Esophagus squamous epithelium (tissue), 5 donors: ENCODE data around the gene OTOG. TPM values are rescaled to one million over a fixed set of nuclear protein-coding genes. Genes with fewer than 3 reads are reported as not detected.

Experiments
- DNase-seq: peaks from one replicate; lab custom pipeline; 2025; lab: John Stamatoyannopoulos, UW
- H3K27ac ChIP-seq, 4 donors: fragments of 200-600 bp; sonication (generic); one replicate each; pipeline ENCODE4 v1.5.1; 2016 to 2019; ENCODE audit warnings: mild to moderate bottlenecking in 1 of 4
- H3K27me3 ChIP-seq, 4 donors: fragments of 200-600 bp; sonication (generic); 1 replicate in 3 of 4; 2 replicates in 1 of 4; pipeline versions ENCODE4 v1.5.1 to v1.6.0; 2017 to 2021; ENCODE audit warnings: antibody characterized with exemption in 1 of 4
- H3K36me3 ChIP-seq, 3 donors: fragments of 200-600 bp; sonication (generic); one replicate each; pipeline ENCODE4 v1.5.1; 2016 to 2019
- H3K4me1 ChIP-seq, 3 donors: fragments of 200-600 bp; sonication (generic); one replicate each; pipeline ENCODE4 v1.5.1; 2017 to 2019
- H3K4me3 ChIP-seq, 4 donors: fragments of 200-600 bp; sonication (generic); 1 replicate in 3 of 4; 2 replicates in 1 of 4; pipeline ENCODE4 v1.5.1; 2016 to 2019; ENCODE audit warnings: mild to moderate bottlenecking in 2 of 4, moderate library complexity in 1 of 4
- H3K9me3 ChIP-seq, 3 donors: fragments of 200-600 bp; sonication (generic); one replicate each; pipeline ENCODE4 v1.5.1; 2016 to 2019
- POLR2A ChIP-seq, 4 donors: fragments of 450-650 bp; IDR thresholded peaks; one replicate each; pipeline ENCODE4 v1.6.1; 2017; ENCODE audit warnings: antibody characterized with exemption in 4 of 4, mild to moderate bottlenecking in 4 of 4, moderate library complexity in 3 of 4
- WGBS, 2 donors: methylation state at CpG; one replicate each; pipeline ENCODE4 v1.1.5; 2018; 5-methylcytosine and 5-hydroxymethylcytosine counted together
- intact Hi-C: fragments of 100-400 bp; cut with DNase I; formaldehyde crosslinking; loops from one replicate; pipeline ENCODE4 v1.15.0; 2022
- total RNA-seq, 4 donors: library from RNA; depleted of rRNA; stranded (reverse); fragments of >200 nt; gene quantifications; one replicate each; pipeline ENCODE4 v1.1.0, GENCODE V29; 2016
- TF ChIP-seq, protein P1 (sequence below), 6 experiments: fragments of 450-650 bp in 4 of 6; fragments of 200-600 bp in 2 of 6; sonication (generic) in 2 of 6; IDR thresholded peaks; one replicate each; pipeline ENCODE4 v1.5.1; 2016 to 2019; ENCODE audit warnings: antibody characterized with exemption in 6 of 6, mild to moderate bottlenecking in 4 of 6, moderate library complexity in 4 of 6
- donor health status: DM: yes; HTN: yes; CAD: no.

OTOG gene
- total RNA-seq, 4 donors from 2014 or later: not detected

DNA sequence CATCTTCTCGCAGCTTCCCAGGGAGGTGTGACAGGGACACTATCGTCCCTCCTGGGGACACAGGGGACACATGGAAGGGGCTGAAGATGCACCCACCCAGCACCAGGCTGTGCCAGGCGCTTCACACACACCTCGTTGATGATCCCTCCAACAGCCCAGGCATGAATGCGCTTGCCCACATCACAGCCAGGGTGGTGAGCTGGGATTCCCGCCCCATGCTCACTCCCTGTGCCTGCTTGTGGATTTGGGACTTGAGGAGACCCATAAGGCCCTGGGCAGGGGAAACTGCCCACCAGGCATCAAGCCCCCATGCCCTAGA, 57.8 kb downstream of the OTOG start:
- H3K4me1 ChIP-seq: no peaks in the 10 kb centered on the region
- H3K27ac ChIP-seq: no peak overlapping the region
- no peak overlapping the region for H3K4me3 ChIP-seq
- H3K27me3 ChIP-seq: peaks cover 0 to 24% (median 0%) of the 10 kb centered on the region in 4 donors
- intact Hi-C loops: loop anchor here (10.0 kb wide), 1 partner anchor 120 kb away; no protein-coding TSS in a partner anchor
- TF ChIP-seq POLR2A (IDR thresholded peaks at IDR 0.05): no peak
- TF ChIP-seq, protein P1, sequence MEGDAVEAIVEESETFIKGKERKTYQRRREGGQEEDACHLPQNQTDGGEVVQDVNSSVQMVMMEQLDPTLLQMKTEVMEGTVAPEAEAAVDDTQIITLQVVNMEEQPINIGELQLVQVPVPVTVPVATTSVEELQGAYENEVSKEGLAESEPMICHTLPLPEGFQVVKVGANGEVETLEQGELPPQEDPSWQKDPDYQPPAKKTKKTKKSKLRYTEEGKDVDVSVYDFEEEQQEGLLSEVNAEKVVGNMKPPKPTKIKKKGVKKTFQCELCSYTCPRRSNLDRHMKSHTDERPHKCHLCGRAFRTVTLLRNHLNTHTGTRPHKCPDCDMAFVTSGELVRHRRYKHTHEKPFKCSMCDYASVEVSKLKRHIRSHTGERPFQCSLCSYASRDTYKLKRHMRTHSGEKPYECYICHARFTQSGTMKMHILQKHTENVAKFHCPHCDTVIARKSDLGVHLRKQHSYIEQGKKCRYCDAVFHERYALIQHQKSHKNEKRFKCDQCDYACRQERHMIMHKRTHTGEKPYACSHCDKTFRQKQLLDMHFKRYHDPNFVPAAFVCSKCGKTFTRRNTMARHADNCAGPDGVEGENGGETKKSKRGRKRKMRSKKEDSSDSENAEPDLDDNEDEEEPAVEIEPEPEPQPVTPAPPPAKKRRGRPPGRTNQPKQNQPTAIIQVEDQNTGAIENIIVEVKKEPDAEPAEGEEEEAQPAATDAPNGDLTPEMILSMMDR (IDR thresholded peaks at IDR 0.05): no peak
- WGBS, 2 donors: 64 to 68% methylated on average over 4 to 5 of the region's 6 CpGs
- no peak for DNase-seq
- H3K36me3 ChIP-seq: no peaks in the 10 kb centered on the region
- H3K9me3 ChIP-seq: no peaks in the 10 kb centered on the region

DNA sequence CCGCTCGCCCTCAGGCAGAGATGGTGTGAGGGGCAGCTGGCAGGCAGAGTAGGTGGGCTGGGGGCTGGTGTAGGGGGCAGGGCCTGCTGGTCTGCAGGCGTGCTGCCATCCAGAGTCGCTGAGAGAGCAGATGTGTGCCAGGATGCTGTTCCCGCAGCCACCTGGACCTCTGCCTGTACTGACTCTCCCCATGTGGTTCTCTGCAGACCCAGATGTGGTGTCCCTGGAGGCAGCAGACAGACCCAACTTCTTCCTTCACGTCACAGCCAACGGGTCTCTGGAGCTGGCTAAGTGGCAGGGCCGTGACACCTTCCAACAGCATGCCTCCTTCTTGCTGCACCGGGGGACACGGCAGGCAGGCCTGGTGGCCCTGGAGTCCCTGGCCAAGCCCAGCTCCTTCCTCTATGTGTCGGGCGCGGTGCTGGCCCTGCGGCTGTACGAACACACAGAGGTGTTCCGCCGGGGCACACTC, 58.6 kb downstream of the OTOG start:
- H3K27ac ChIP-seq: no peak overlapping the region
- H3K9me3 ChIP-seq: no peaks in the 10 kb centered on the region
- no peak for DNase-seq
- no peak overlapping the region for H3K4me3 ChIP-seq
- 72 to 80% methylated on average over 6 to 12 of the region's 17 CpGs for WGBS, 2 donors
- intact Hi-C loops: loop anchor here (10.0 kb wide), 1 partner anchor 119 kb away; no protein-coding TSS in a partner anchor
- no peaks in the 10 kb centered on the region for H3K36me3 ChIP-seq
- no peak for TF ChIP-seq POLR2A (IDR thresholded peaks at IDR 0.05)
- TF ChIP-seq, protein P1 (IDR thresholded peaks at IDR 0.05): no peak
- H3K27me3 ChIP-seq: peaks cover 0 to 18% (median 0%) of the 10 kb centered on the region in 4 donors
- no peaks in the 10 kb centered on the region for H3K4me1 ChIP-seq

DNA sequence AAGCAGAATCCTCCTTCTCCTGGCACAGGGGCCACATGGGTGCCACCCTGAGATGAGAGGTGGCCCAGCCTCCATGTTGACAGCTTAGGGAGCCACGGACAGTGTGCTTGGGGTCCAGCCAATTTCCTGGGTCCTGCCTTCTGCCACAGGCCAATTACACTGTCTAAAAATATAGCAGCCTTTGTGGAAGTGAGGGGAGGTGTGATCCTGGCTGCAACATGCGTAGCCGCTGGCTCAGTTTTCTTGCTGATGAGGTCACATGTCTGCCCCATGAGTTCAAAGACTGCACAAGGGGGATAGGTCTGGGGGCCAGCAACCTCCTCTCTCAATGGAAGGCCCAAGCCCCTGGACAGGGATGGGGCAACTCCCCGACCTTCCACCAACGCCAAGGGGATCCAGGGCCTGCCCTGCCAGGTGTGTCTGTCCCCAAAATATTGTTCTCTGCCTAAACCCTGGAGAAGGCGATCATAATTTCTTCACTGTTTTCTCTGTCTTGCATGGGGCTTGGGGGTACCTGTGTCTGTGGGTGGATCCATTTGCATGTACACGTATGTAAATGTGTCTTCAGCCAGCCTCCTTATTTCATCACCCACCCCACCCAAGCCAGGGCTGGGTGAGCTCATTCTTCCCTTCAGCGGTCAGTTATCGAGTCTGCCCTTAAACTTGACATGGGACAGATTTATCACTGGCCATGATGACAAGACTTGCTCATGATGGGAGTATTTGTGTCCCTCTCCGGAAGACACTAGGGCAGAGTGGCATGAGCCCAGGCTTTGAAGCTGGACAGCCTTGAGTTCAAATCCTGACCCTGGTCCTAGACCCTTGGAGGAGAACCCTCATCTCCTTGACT, 59.4 kb downstream of the OTOG start:
- DNase-seq: no peak
- H3K9me3 ChIP-seq: no peaks in the 10 kb centered on the region
- intact Hi-C loops: loop anchor here (10.0 kb wide), 1 partner anchor 118 kb away; no protein-coding TSS in a partner anchor

DNA sequence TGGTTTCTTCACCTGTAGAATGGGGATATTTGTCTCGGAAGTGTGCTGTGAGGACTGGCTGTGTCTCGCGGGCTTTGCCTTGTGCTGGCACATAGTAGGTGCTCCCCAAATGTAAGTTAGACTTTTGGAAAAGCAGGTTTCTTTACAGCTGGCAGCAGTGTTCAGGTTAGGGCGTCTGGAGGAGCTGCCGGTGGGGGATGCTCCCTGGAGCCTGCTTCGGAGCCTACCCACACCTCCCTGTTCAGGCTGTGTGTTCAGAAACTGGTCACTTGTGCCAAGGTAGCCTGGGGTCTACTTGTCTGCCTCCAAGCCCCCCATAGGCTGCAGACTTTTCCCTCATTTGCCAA, 60.0 kb downstream of the OTOG start:
- no peak for DNase-seq
- Histone ChIP-seq H3K4me3 (no peak overlapping the region), H3K36me3 (no peaks in the 10 kb centered on the region), H3K27me3 (peaks cover 0 to 16% (median 0%) of the 10 kb centered on the region in 4 donors), H3K4me1 (no peaks in the 10 kb centered on the region), H3K27ac (no peak overlapping the region), H3K9me3 (no peaks in the 10 kb centered on the region)
- TF ChIP-seq POLR2A (IDR thresholded peaks at IDR 0.05): no peak
- TF ChIP-seq, protein P1 (IDR thresholded peaks at IDR 0.05): no peak
- intact Hi-C loops: loop anchor here (10.0 kb wide), 1 partner anchor 118 kb away; no protein-coding TSS in a partner anchor
- 83% methylated on average over 6 of the region's 6 CpGs; no CpG with 5 or more reads in 1 of the 2 donors for WGBS, 2 donors

More for the DNA sequence above, 59.4 kb downstream of the OTOG start:
- TF ChIP-seq POLR2A (IDR thresholded peaks at IDR 0.05): no peak
- TF ChIP-seq, protein P1 (IDR thresholded peaks at IDR 0.05): no peak
- Histone ChIP-seq H3K4me1 (no peaks in the 10 kb centered on the region), H3K27me3 (peaks cover 0 to 16% (median 0%) of the 10 kb centered on the region in 4 donors), H3K4me3 (no peak overlapping the region), H3K27ac (no peak overlapping the region), H3K36me3 (no peaks in the 10 kb centered on the region)
- WGBS, 2 donors: 75 to 76% methylated on average over 5 to 8 of the region's 10 CpGs
